Adrenal gland (tissue), 12 donors: ENCODE measurements around the gene PIGO. TPM values are rescaled to one million over a fixed set of nuclear protein-coding genes. Genes with fewer than 3 reads are reported as not detected.

Experiments
- DNase-seq, 7 donors: peaks; one replicate each; pipeline ENCODE4 v3.0.0-alpha.2; 2019 to 2020
- H3K27ac ChIP-seq, 5 donors: fragments of 200-600 bp; sonication (generic) in 4 of 5; 1 replicate in 3 of 5; 2 replicates in 2 of 5; pipeline versions ENCODE4 v1.5.1 to v1.8.0; 2016 to 2020; ENCODE audit warnings: mild to moderate bottlenecking in 1 of 5
- H3K27me3 ChIP-seq: fragments of 200-600 bp; 2 replicates; pipeline ENCODE4 v1.8.0; 2021
- H3K36me3 ChIP-seq, 2 donors: fragments of 200-600 bp; replicated peaks in 1 of 2; 1 replicate in 1 of 2; 2 replicates in 1 of 2; pipeline versions ENCODE4 v1.5.1 to v1.8.0; 2018 to 2022
- H3K4me1 ChIP-seq, 2 donors: fragments of 200-600 bp; replicated peaks in 1 of 2; 1 replicate in 1 of 2; 2 replicates in 1 of 2; pipeline versions ENCODE4 v1.5.1 to v1.8.0; 2018 to 2021
- H3K4me3 ChIP-seq, 4 donors: fragments of 200-600 bp; sonication (generic) in 3 of 4; one replicate each; pipeline ENCODE4 v1.5.1; 2016 to 2018
- H3K9me3 ChIP-seq, 3 donors: fragments of 200-600 bp; sonication (generic) in 1 of 3; replicated peaks in 1 of 3; 1 replicate in 2 of 3; 2 replicates in 1 of 3; pipeline versions ENCODE4 v1.5.1 to v1.8.0; 2016 to 2021
- CTCF ChIP-seq, 6 experiments: fragments of 450-650 bp in 4 of 6; fragments of 200-600 bp in 2 of 6; sonication (generic) in 1 of 6; IDR thresholded peaks; 1 replicate in 5 of 6; 2 replicates in 1 of 6; pipeline versions ENCODE4 v1.5.1 to v1.8.0; 2016 to 2021; ENCODE audit warnings: antibody characterized with exemption in 6 of 6, mild to moderate bottlenecking in 2 of 6, moderate library complexity in 1 of 6
- POLR2A ChIP-seq, 2 donors: fragments of 450-650 bp; IDR thresholded peaks; one replicate each; pipeline ENCODE4 v1.6.1; 2017; ENCODE audit warnings: antibody characterized with exemption in 2 of 2, mild to moderate bottlenecking in 2 of 2, moderate library complexity in 1 of 2
- WGBS, 4 donors: extraction: QIAGEN DNeasy Blood & Tissue Kit in 2 of 4; methylation state at CpG; one replicate each; pipeline versions ENCODE4 v1.1.5 to v1.1.7; 2013 to 2017; 5-methylcytosine and 5-hydroxymethylcytosine counted together
- intact Hi-C, 2 donors: fragments of 100-400 bp; cut with DNase I; formaldehyde crosslinking; loops; one replicate each; pipeline versions ENCODE4 v1.14.1 to v1.15.0; 2022 to 2023
- polyA plus RNA-seq, 3 donors: library from polyadenylated mRNA; stranded (reverse); fragments of 200-250 nt in 2 of 3; fragments of 350-450 nt in 1 of 3; fragmentation: Illumina TruSeq in 1 of 3; extraction: RNeasy Lipid Tissue Mini Kit (QIAGEN cat#74804) in 1 of 3; gene quantifications; one replicate each; pipeline ENCODE4 v1.2.3, GENCODE V29; 2013 to 2014
- total RNA-seq, 9 donors: library from RNA; depleted of rRNA in 4 of 9; stranded (reverse); fragments of >200 nt in 4 of 9; fragments of 120-200 nt in 1 of 9; fragmentation: NEBNext Ultra II Directional in 1 of 9; extraction: Animal tissue kit (Norgen Biotek cat#: 25700) in 1 of 9; gene quantifications; one replicate each; pipeline versions ENCODE4 v1.1.0 to v1.2.4, GENCODE V29; 2013 to 2023
- donor health status: healthy with polysubstance abuse.
- donor health status: Bipolar disorder and iron deficiency.
- donor health status: DM: yes; HTN: yes; CAD: no.
- donor health status: DM: no; HTN: no; CAD: no.
- donor health status: DM: no; HTN: no; CAD: no.
- donor health status: DM: yes; HTN: yes; CAD: no.

PIGO gene
- total and polyA plus RNA-seq, 12 donors = 19.7 to 37.4 (median 28.9) TPM

DNA sequence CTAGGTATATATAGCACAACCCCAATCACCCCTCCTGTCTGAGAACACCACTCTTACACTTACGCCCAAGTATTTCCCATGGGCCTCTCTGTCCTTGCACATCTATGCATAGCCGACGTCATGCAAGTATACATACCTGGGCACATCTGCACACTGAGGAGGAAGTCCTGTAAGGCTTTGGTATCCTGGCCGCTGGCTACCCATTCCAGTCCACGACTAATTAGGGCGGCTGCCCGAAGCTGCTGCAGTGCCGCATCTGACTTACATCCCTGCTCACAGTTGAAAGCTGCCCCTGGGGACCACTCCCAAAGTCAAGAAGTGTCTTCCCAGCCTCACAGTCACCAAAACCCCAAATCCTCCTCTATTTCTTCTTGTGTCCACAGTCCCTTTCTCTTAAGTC, 21.6 kb downstream of the PIGO start:
- Histone ChIP-seq H3K36me3 (no peaks in the 10 kb centered on the region), H3K27me3 (no peaks in the 10 kb centered on the region), H3K27ac (no peak overlapping the region), H3K4me3 (no peak overlapping the region), H3K9me3 (no peaks in the 10 kb centered on the region), H3K4me1 (peaks cover 23 to 24% of the 10 kb centered on the region in 2 donors)
- TF ChIP-seq CTCF (IDR thresholded peaks at IDR 0.05) (no peak), POLR2A (IDR thresholded peaks at IDR 0.05) (no peak)
- WGBS, 4 donors = 96 to 100% (median 96%) methylated on average over 4 to 8 of the region's 8 CpGs
- no peak for DNase-seq
- intact Hi-C loops = no loop called here

DNA sequence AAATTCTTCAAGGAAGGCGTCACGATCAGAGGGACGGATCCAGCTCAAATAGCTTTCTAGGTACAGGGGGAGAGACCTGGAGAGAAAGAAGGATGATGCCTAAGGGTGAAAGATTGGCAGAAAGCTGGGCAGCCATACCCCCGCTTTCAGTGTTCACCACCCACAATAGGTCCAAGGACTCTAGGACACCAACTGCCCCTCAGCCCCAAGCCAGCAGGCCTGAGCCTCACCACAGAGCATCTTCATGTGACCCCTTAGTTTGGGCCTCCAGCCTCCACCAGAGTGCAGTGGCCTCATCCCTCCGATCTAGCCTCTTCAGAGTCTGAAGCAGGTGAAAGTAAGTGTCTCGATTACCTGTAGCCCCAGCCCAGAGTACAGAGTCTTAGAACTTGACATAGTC, 22.2 kb downstream of the PIGO start:
- WGBS, 4 donors = 95 to 98% (median 98%) methylated on average over 6 of the region's 6 CpGs
- intact Hi-C loops = no loop called here
- H3K4me1 ChIP-seq = peaks cover 27 to 28% of the 10 kb centered on the region in 2 donors
- H3K4me3 ChIP-seq = no peak overlapping the region
- TF ChIP-seq CTCF (IDR thresholded peaks at IDR 0.05) = no peak
- no peak for TF ChIP-seq POLR2A (IDR thresholded peaks at IDR 0.05)
- no peaks in the 10 kb centered on the region for H3K27me3 ChIP-seq
- no peaks in the 10 kb centered on the region for H3K9me3 ChIP-seq
- DNase-seq = no peak
- H3K27ac ChIP-seq = no peak overlapping the region
- no peaks in the 10 kb centered on the region for H3K36me3 ChIP-seq

DNA sequence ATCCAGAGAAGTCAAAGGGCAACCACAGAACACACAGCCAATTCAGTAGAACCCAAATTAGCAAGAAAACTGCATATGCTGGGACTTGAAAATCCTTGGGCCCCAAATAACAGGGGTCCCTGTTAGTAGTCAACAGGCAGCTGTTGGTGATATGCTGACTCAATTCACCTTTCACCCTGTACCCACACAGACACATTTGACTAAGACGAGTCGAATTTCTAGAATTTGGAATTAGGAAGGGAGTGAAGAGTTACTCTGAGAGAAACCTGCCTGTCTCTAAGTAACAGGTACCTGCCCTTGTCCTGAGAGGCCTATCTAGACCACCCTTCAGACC, 23.1 kb downstream of the PIGO start:
- Histone ChIP-seq H3K36me3 (peaks cover 0 to under 1% of the 10 kb centered on the region in 2 donors), H3K27me3 (no peaks in the 10 kb centered on the region), H3K27ac (peak overlapping the region in 4 of 5 donors; percentile 54 to 100 (median 82)), H3K9me3 (no peaks in the 10 kb centered on the region), H3K4me3 (peak overlapping the region in 1 of 4 donors; percentile 28), H3K4me1 (peaks cover 30 to 35% of the 10 kb centered on the region in 2 donors)
- DNase-seq = no peak
- TF ChIP-seq POLR2A (IDR thresholded peaks at IDR 0.05) = no peak
- TF ChIP-seq CTCF (IDR thresholded peaks at IDR 0.05) = no peak
- 88 to 100% (median 95%) methylated on average over 2 of the region's 2 CpGs for WGBS, 4 donors
- intact Hi-C loops = no loop called here

- no peaks in the 10 kb centered on the region for H3K27me3 ChIP-seq
- intact Hi-C loops = no loop called here
- no peaks in the 10 kb centered on the region for H3K9me3 ChIP-seq
- peak within 1 kb of the TSS; percentile 99 to 100 (median 100) for H3K27ac ChIP-seq
- TF ChIP-seq CTCF (IDR thresholded peaks at IDR 0.05) (no peak), POLR2A (IDR thresholded peaks at IDR 0.05) (peak; percentile 97 to 99)
- peaks cover 0 to 7% of the 10 kb centered on the region in 2 donors for H3K36me3 ChIP-seq
- H3K4me1 ChIP-seq = peaks cover 36 to 38% of the 10 kb centered on the region in 2 donors
- DNase-seq = peak; percentile 98 to 100 (median 99)
- peak within 1 kb of the TSS; percentile 37 to 89 (median 69) for H3K4me3 ChIP-seq
- 4 to 29% (median 5%) methylated on average over 9 to 54 of the region's 54 CpGs for WGBS, 4 donors
Measured at GRCh38 chr9:35072461-35073278, 23.7 kb downstream of the PIGO start, which contains the start of gene VCP. Gene VCP (minus strand): TSS chr9:35072625. CDS start chr9:35072353, 272 bp downstream.
